GM12878 (cell line): Measurements from ENCODE around the gene C11orf42. TPM values are rescaled to one million over a fixed set of nuclear protein-coding genes. Genes with fewer than 3 reads are reported as not detected.

ENCODE experiments used
- ATAC-seq: fragments of 200-7000 bp; cut with Tn5 transposase; 3 replicates; pipeline ENCODE4 v1.9.1; 2020; ENCODE audit warnings: mild to moderate bottlenecking, moderate library complexity
- BruUV-seq: library from RNA; stranded (reverse); fragments of 400-500 nt; replicated peaks from 2 replicates; lab custom pipeline; 2021; lab: Mats Ljungman, UMichigan
- CTCF ChIA-PET: fragments of 300-600 bp; sonication (Branson Sonifier 250); formaldehyde crosslinking; extraction: SDS; loops from one replicate; lab custom pipeline; 2021; ENCODE audit warnings: inconsistent platforms; lab: Yijun Ruan, JAX
- POLR2A ChIA-PET: fragments of 350-600 bp; formaldehyde crosslinking; extraction: SDS; loops from one replicate; lab custom pipeline; 2021; ENCODE audit warnings: inconsistent platforms; lab: Charles Lee
- RAD21 ChIA-PET: fragments of 300-600 bp; sonication (Branson Sonifier 250); formaldehyde crosslinking; loops from one replicate; lab custom pipeline; 2023; ENCODE audit warnings: antibody characterized with exemption; ENCODE audit not compliant: unreplicated experiment; lab: Charles Lee
- SMC1A ChIA-PET: fragments of 300-600 bp; sonication (Branson Sonifier 250); formaldehyde crosslinking; loops from one replicate; lab custom pipeline; 2023; ENCODE audit not compliant: unreplicated experiment, uncharacterized antibody; lab: Charles Lee
- DNase-seq: peaks from one replicate; pipeline ENCODE4 v3.0.0-alpha.2; 2011; ENCODE audit warnings: low read depth, low spot score
- FAIRE-seq: peaks from 3 replicates; lab custom pipeline; 2011; peaks lifted over from hg19 to GRCh38; lab: Jason Lieb, UNC
- H2AFZ ChIP-seq: 2 replicates; pipeline ENCODE4 v1.6.0; 2011; ENCODE audit warnings: low read depth, low read length, control low read depth; ENCODE audit not compliant: control insufficient read depth
- H3K27ac ChIP-seq: 2 replicates; pipeline ENCODE4 v1.5.1; 2011; ENCODE audit warnings: control low read depth; ENCODE audit not compliant: control insufficient read depth, insufficient read depth
- H3K27me3 ChIP-seq, 2 experiments: replicated peaks in 1 of 2; 2 replicates each; pipeline versions ENCODE4 v1.6.0 to v1.6.1; 2011; ENCODE audit warnings: low read length in 1 of 2; ENCODE audit not compliant: control insufficient read depth in 2 of 2, insufficient read depth in 2 of 2
- H3K36me3 ChIP-seq, 2 experiments: 2 replicates each; pipeline ENCODE4 v1.5.1; 2011; ENCODE audit warnings: low read length in 1 of 2; ENCODE audit not compliant: control insufficient read depth in 2 of 2, insufficient read depth in 2 of 2
- H3K4me1 ChIP-seq: 2 replicates; pipeline ENCODE4 v1.6.1; 2011; ENCODE audit warnings: mild to moderate bottlenecking, low read length, moderate library complexity, mixed read lengths; ENCODE audit not compliant: control insufficient read depth, insufficient read depth
- H3K4me2 ChIP-seq: 2 replicates; pipeline ENCODE4 v1.6.0; 2011; ENCODE audit warnings: control low read depth; ENCODE audit not compliant: control insufficient read depth, insufficient read depth
- H3K4me3 ChIP-seq: fragments of 200-600 bp; sonication (generic); 2 replicates; pipeline ENCODE4 v1.5.1; 2016
- H3K79me2 ChIP-seq: 2 replicates; pipeline ENCODE4 v1.6.0; 2011; ENCODE audit warnings: low read length; ENCODE audit not compliant: control insufficient read depth, insufficient read depth
- H3K9ac ChIP-seq: 2 replicates; pipeline ENCODE4 v1.8.0; 2011; ENCODE audit warnings: low read length, control low read depth, mixed read lengths; ENCODE audit not compliant: control insufficient read depth, insufficient read depth
- H3K9me3 ChIP-seq: replicated peaks from 3 replicates; pipeline ENCODE4 v1.5.1; 2011; ENCODE audit warnings: mild to moderate bottlenecking, low read length; ENCODE audit not compliant: control insufficient read depth, insufficient read depth
- H4K20me1 ChIP-seq: 2 replicates; pipeline ENCODE4 v1.6.0; 2011; ENCODE audit not compliant: control insufficient read depth, insufficient read depth
- BCL11A ChIP-seq: IDR thresholded peaks from 2 replicates; pipeline ENCODE4 v1.6.1; 2011; ENCODE audit warnings: low read depth, low read length
- BCL3 ChIP-seq: IDR thresholded peaks from 2 replicates; pipeline ENCODE4 v1.6.1; 2011; ENCODE audit warnings: borderline replicate concordance, low read depth, mild to moderate bottlenecking, moderate library complexity, low read length; ENCODE audit not compliant: insufficient read depth, poor library complexity, severe bottlenecking
- CBX3 ChIP-seq: fragments of 200-600 bp; sonication (generic); IDR thresholded peaks from 2 replicates; pipeline ENCODE4 v1.6.1; 2016; ENCODE audit warnings: low read depth, borderline replicate concordance
- E4F1 ChIP-seq: fragments of 450-650 bp; IDR thresholded peaks from 2 replicates; pipeline ENCODE4 v1.6.1; 2018; ENCODE audit warnings: borderline replicate concordance, mild to moderate bottlenecking; ENCODE audit not compliant: partially characterized antibody
- HDGF ChIP-seq: fragments of 450-650 bp; IDR thresholded peaks from 2 replicates; pipeline ENCODE4 v1.6.1; 2016; ENCODE audit warnings: antibody characterized with exemption
- IRF5 ChIP-seq: fragments of 450-650 bp; IDR thresholded peaks from 2 replicates; pipeline ENCODE4 v1.6.1; 2017; ENCODE audit warnings: borderline replicate concordance
- NFIC ChIP-seq: IDR thresholded peaks from 2 replicates; pipeline ENCODE4 v1.6.1; 2012; ENCODE audit warnings: low read depth, mild to moderate bottlenecking, inconsistent platforms, low read length, moderate library complexity
- NFYB ChIP-seq: IDR thresholded peaks from 2 replicates; pipeline ENCODE4 v1.6.1; 2011; ENCODE audit warnings: low read depth, mild to moderate bottlenecking, low read length, improper control_type of control experiment, moderate library complexity; ENCODE audit not compliant: insufficient read depth
- PAX5 ChIP-seq: IDR thresholded peaks from 2 replicates; pipeline ENCODE4 v1.6.1; 2011; ENCODE audit warnings: low read depth, low read length, borderline replicate concordance
- RBBP5 ChIP-seq: fragments of 200-600 bp; sonication (generic); conservative IDR thresholded peaks from 2 replicates; pipeline ENCODE4 v1.6.1; 2016
- SIN3A ChIP-seq: IDR thresholded peaks from 2 replicates; pipeline ENCODE4 v1.6.1; 2012; ENCODE audit warnings: low read depth, low read length, improper control_type of control experiment
- SREBF2 ChIP-seq: IDR thresholded peaks from 2 replicates; pipeline ENCODE4 v1.6.1; 2012; ENCODE audit warnings: mild to moderate bottlenecking, low read length
- STAT3 ChIP-seq: IDR thresholded peaks from 2 replicates; pipeline ENCODE4 v1.6.1; 2011; ENCODE audit warnings: low read depth, low read length, improper control_type of control experiment
- TCF3 ChIP-seq: IDR thresholded peaks from 2 replicates; pipeline ENCODE4 v1.6.1; 2012; ENCODE audit warnings: low read depth, mild to moderate bottlenecking, low read length, borderline replicate concordance; ENCODE audit not compliant: insufficient read depth
- USF1 ChIP-seq: IDR thresholded peaks from 2 replicates; pipeline ENCODE4 v1.6.1; 2011; ENCODE audit warnings: borderline replicate concordance, low read depth, mild to moderate bottlenecking, moderate library complexity, mixed read lengths, low read length; ENCODE audit not compliant: insufficient read depth; ENCODE audit errors: extremely low read length
- YBX1 ChIP-seq: fragments of 450-650 bp; IDR thresholded peaks from 2 replicates; pipeline ENCODE4 v1.6.1; 2016; ENCODE audit warnings: antibody characterized with exemption
- WGBS: methylation state at CpG from one replicate; pipeline ENCODE4 v1.1.6; 2016; ENCODE audit warnings: low lambda C conversion rate; ENCODE audit not compliant: insufficient replicate concordance, insufficient coverage; ENCODE audit errors: missing lambda C conversion rate; 5-methylcytosine and 5-hydroxymethylcytosine counted together
- in situ Hi-C: fragments of 300-500 bp; cut with MboI; formaldehyde crosslinking; loops from 9 replicates; pipeline ENCODE4 v1.14.3; 2018; ENCODE audit warnings: mixed read lengths
- intact Hi-C: fragments of 100-400 bp; cut with micrococcal nuclease; formaldehyde crosslinking; loops from one replicate; pipeline ENCODE4 v1.14.2; 2022; ENCODE audit not compliant: unreplicated experiment
- polyA plus RNA-seq, 11 experiments: library from polyadenylated mRNA; depleted of rRNA in 4 of 11; unstranded in 6 of 11; stranded (reverse) in 5 of 11; fragments of >200 nt; fragmentation: Nextera tagmentation in 4 of 11; fragmentation: Illumina TruSeq in 1 of 11; extraction: Ambion mirVana in 4 of 11; extraction: Trizol in 1 of 11; gene quantifications; 1 replicate in 1 of 11; 2 replicates in 10 of 11; pipeline versions ENCODE4 v1.2.1 to v1.2.3, GENCODE V29; 2011 to 2016; ENCODE audit warnings: inconsistent platforms in 2 of 11, missing spikeins in 2 of 11, low read depth in 1 of 11
- total RNA-seq, 4 experiments: library from RNA; depleted of rRNA in 3 of 4; stranded (reverse); fragments of >200 nt in 3 of 4; fragmentation: Illumina TruSeq in 1 of 4; extraction: Trizol in 1 of 4; gene quantifications; 2 replicates each; pipeline versions ENCODE4 v1.2.1 to v1.2.3, GENCODE V29; 2013 to 2021

Gene C11orf42
- total and polyA plus RNA-seq, 10 of the 15 experiments (the other 5 are each of a cell fraction or from before 2014, with no cell fraction given): 0.19 TPM; not detected in 9

GRCh38 chr11:6197466-6198200 is 7.7 kb upstream of the C11orf42 start (continued):
- no peak for TF ChIP-seq BCL3
- TF ChIP-seq E4F1: no peak
- TF ChIP-seq TCF3: no peak

GRCh38 chr11:6199174-6199810 is 6.1 kb upstream of the C11orf42 start, which contains the start of gene OR52W1:
Gene OR52W1, plus strand, starts transcription at chr11:6199224. Its CDS starts 0 bp downstream, at chr11:6199224.
- WGBS: 92% methylated on average over 5 of the region's 5 CpGs
- no peak within 1 kb of the TSS for H2AFZ ChIP-seq
- POLR2A ChIA-PET: interaction anchor here (0.6 kb wide), 1 partner anchor 1306 kb away, joined by 4 read pairs; no protein-coding TSS in a partner anchor
- TF ChIP-seq BCL11A (no peak), PAX5 (no peak), RBBP5 (no peak), IRF5 (no peak), NFIC (no peak), NFYB (no peak), HDGF (no peak), CBX3 (no peak), YBX1 (no peak), SREBF2 (no peak), STAT3 (no peak), USF1 (no peak), SIN3A (no peak)

More at GRCh38 chr11:6199174-6199810, 6.1 kb upstream of the C11orf42 start, which contains the start of gene OR52W1:
- Histone ChIP-seq H3K36me3 (no peaks in the 10 kb centered on the region), H3K9ac (no peak within 1 kb of the TSS), H3K4me3 (no peak within 1 kb of the TSS), H4K20me1 (no peaks in the 10 kb centered on the region), H3K79me2 (no peaks in the 10 kb centered on the region), H3K4me2 (no peak within 1 kb of the TSS), H3K27ac (no peak within 1 kb of the TSS), H3K9me3 (no peaks in the 10 kb centered on the region), H3K4me1 (peaks cover 9% of the 10 kb centered on the region), H3K27me3 (no peaks in the 10 kb centered on the region)
- RAD21 ChIA-PET: no interaction called here
- FAIRE-seq (no peak), ATAC-seq (no peak), DNase-seq (no peak)
- intact Hi-C loops (no loop called here), in situ Hi-C loops (no loop called here)
- SMC1A ChIA-PET: interaction anchor here (0.6 to 1.2 kb wide), 2 partner anchors 8 to 1062 kb away, joined by 3 to 4 read pairs; no protein-coding TSS in a partner anchor
- BruUV-seq: no TSS peak
- CTCF ChIA-PET: interaction anchor here (0.6 kb wide), 1 partner anchor 108 kb away, joined by 3 read pairs; no protein-coding TSS in a partner anchor
